ENCODE data around the gene IKZF4.

Gene IKZF4

DNA sequence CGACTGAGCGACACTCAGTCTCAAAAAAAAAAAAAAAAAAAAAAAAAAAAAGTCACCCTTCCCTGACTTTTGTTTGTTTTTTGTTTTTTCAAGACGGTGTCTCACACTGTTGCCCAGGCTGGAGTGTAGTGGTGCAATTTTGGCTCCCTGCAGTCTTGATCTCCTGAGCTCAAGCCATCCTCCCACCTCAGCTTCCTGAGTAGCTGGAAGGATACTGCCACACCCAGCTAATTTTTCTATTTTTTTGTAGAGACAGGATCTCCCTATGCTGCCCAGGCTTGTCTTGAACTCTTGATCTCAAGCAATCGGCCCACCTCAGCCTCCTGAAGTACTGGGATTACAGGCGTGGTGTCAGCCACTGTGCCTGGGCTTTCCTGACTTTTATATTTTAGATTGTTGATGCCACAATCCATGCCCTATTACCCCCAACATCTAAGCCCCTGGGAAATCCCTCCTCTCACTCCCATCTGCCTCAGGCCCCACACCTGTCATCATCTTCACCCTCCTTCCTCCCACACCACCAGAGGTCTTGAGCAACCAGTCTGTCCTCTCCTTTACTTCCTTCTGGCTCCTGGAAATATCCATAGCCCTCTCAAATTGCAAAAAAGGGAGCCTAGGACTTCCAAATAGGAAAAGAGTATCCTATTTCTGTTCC is 7.8 kb downstream of the IKZF4 start:
- Histone ChIP-seq H3K27me3 (ENCODE audit: insufficient read depth, poor library complexity, severe bottlenecking) (no peaks in the 10 kb centered on the region), H3K9me3 (ENCODE audit: severe bottlenecking) (no peaks in the 10 kb centered on the region), H3K27ac (ENCODE audit: poor library complexity, severe bottlenecking) (peak overlapping the region; percentile 38), H3K4me3 (ENCODE audit: severe bottlenecking) (no peak overlapping the region), H3K4me1 (ENCODE audit: insufficient read depth, poor library complexity, severe bottlenecking) (peaks cover 6% of the 10 kb centered on the region), H3K36me3 (ENCODE audit: low read depth) (no peaks in the 10 kb centered on the region; the same call in 1 of the 2 replicates)
- no peak for DNase-seq (ENCODE audit: low spot score)
- TF ChIP-seq, protein P1, sequence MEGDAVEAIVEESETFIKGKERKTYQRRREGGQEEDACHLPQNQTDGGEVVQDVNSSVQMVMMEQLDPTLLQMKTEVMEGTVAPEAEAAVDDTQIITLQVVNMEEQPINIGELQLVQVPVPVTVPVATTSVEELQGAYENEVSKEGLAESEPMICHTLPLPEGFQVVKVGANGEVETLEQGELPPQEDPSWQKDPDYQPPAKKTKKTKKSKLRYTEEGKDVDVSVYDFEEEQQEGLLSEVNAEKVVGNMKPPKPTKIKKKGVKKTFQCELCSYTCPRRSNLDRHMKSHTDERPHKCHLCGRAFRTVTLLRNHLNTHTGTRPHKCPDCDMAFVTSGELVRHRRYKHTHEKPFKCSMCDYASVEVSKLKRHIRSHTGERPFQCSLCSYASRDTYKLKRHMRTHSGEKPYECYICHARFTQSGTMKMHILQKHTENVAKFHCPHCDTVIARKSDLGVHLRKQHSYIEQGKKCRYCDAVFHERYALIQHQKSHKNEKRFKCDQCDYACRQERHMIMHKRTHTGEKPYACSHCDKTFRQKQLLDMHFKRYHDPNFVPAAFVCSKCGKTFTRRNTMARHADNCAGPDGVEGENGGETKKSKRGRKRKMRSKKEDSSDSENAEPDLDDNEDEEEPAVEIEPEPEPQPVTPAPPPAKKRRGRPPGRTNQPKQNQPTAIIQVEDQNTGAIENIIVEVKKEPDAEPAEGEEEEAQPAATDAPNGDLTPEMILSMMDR (IDR thresholded peaks at IDR 0.05; ENCODE audit: poor library complexity, severe bottlenecking) = no peak
- peak; percentile 53 for ATAC-seq (ENCODE audit: low read depth)

- TF ChIP-seq, protein P1 (IDR thresholded peaks at IDR 0.05; ENCODE audit: poor library complexity, severe bottlenecking) = no peak
- Histone ChIP-seq H3K4me1 (ENCODE audit: insufficient read depth, poor library complexity, severe bottlenecking) (peaks cover 6% of the 10 kb centered on the region), H3K9me3 (ENCODE audit: severe bottlenecking) (no peaks in the 10 kb centered on the region), H3K27ac (ENCODE audit: poor library complexity, severe bottlenecking) (peak overlapping the region; percentile 38), H3K27me3 (ENCODE audit: insufficient read depth, poor library complexity, severe bottlenecking) (no peaks in the 10 kb centered on the region), H3K4me3 (ENCODE audit: severe bottlenecking) (no peak overlapping the region), H3K36me3 (ENCODE audit: low read depth) (no peaks in the 10 kb centered on the region; the same call in 1 of the 2 replicates)
- DNase-seq (ENCODE audit: low spot score) (no peak), ATAC-seq (ENCODE audit: low read depth) (peak; percentile 55)
Observed at GRCh38 chr12:56029166-56029519, 8.3 kb downstream of the IKZF4 start.

GRCh38 chr12:56029666-56030293 is 8.9 kb downstream of the IKZF4 start:
- Histone ChIP-seq H3K9me3 (ENCODE audit: severe bottlenecking) (no peaks in the 10 kb centered on the region), H3K36me3 (ENCODE audit: low read depth) (no peaks in the 10 kb centered on the region; the same call in 1 of the 2 replicates), H3K27ac (ENCODE audit: poor library complexity, severe bottlenecking) (peak overlapping the region; percentile 38), H3K4me1 (ENCODE audit: insufficient read depth, poor library complexity, severe bottlenecking) (peaks cover 6% of the 10 kb centered on the region), H3K4me3 (ENCODE audit: severe bottlenecking) (no peak overlapping the region), H3K27me3 (ENCODE audit: insufficient read depth, poor library complexity, severe bottlenecking) (no peaks in the 10 kb centered on the region)
- DNase-seq (ENCODE audit: low spot score) = no peak
- peak; percentile 65 for ATAC-seq (ENCODE audit: low read depth)
- TF ChIP-seq, protein P1 (IDR thresholded peaks at IDR 0.05; ENCODE audit: poor library complexity, severe bottlenecking) = peak; percentile 79

- Histone ChIP-seq H3K4me1 (ENCODE audit: insufficient read depth, poor library complexity, severe bottlenecking) (peaks cover 6% of the 10 kb centered on the region), H3K4me3 (ENCODE audit: severe bottlenecking) (no peak overlapping the region), H3K27me3 (ENCODE audit: insufficient read depth, poor library complexity, severe bottlenecking) (no peaks in the 10 kb centered on the region), H3K9me3 (ENCODE audit: severe bottlenecking) (no peaks in the 10 kb centered on the region), H3K27ac (ENCODE audit: poor library complexity, severe bottlenecking) (no peak overlapping the region), H3K36me3 (ENCODE audit: low read depth) (no peaks in the 10 kb centered on the region; the same call in 1 of the 2 replicates)
- TF ChIP-seq, protein P1 (IDR thresholded peaks at IDR 0.05; ENCODE audit: poor library complexity, severe bottlenecking) = no peak
- ATAC-seq (ENCODE audit: low read depth) (no peak), DNase-seq (ENCODE audit: low spot score) (no peak)
Observed at GRCh38 chr12:56031987-56032386, 11.1 kb downstream of the IKZF4 start.

All from RWPE2 (cell line).